PC-9 (cell line): ENCODE results near the gene LMOD2. TPM values are rescaled to one million over a fixed set of nuclear protein-coding genes. Genes with fewer than 3 reads are reported as not detected.

Experiments used
- BruUV-seq: library from RNA; stranded (reverse); fragments of 400-500 nt; replicated peaks from 2 replicates; lab custom pipeline; 2021; lab: Mats Ljungman, UMichigan
- CTCF ChIA-PET: fragments of 300-600 bp; sonication (Branson Sonifier 250); formaldehyde crosslinking; loops from one replicate; lab custom pipeline; 2022; ENCODE audit warnings: antibody characterized with exemption; lab: Charles Lee
- POLR2A ChIA-PET: fragments of 300-600 bp; sonication (Branson Sonifier 250); formaldehyde crosslinking; loops from one replicate; lab custom pipeline; 2022; ENCODE audit warnings: antibody characterized with exemption; ENCODE audit not compliant: unreplicated experiment; lab: Charles Lee
- DNase-seq, 2 experiments: peaks; one replicate each; pipeline versions ENCODE4 v3.0.0 to v3.0.0-alpha.2; 2015 to 2022; ENCODE audit warnings: mixed read lengths in 1 of 2
- H2AFZ ChIP-seq: fragments of 200-600 bp; sonication (generic); 2 replicates; pipeline ENCODE4 v1.8.1; 2017; ENCODE audit warnings: antibody characterized with exemption
- H3F3A ChIP-seq: fragments of 200-600 bp; sonication (generic); 2 replicates; pipeline ENCODE4 v1.8.1; 2017; ENCODE audit warnings: antibody characterized with exemption, mild to moderate bottlenecking, low read depth; ENCODE audit not compliant: insufficient read depth
- H3K27ac ChIP-seq: fragments of 200-600 bp; sonication (generic); 2 replicates; pipeline ENCODE4 v1.6.1; 2016; ENCODE audit warnings: mixed run types
- H3K27me3 ChIP-seq: fragments of 200-600 bp; sonication (generic); 2 replicates; pipeline ENCODE4 v1.6.1; 2016; ENCODE audit warnings: low read depth, mixed run types; ENCODE audit not compliant: insufficient read depth
- H3K36me3 ChIP-seq: fragments of 200-600 bp; sonication (generic); 2 replicates; pipeline ENCODE4 v1.6.1; 2016; ENCODE audit warnings: low read depth, mixed run types
- H3K4me1 ChIP-seq: fragments of 200-600 bp; sonication (generic); replicated peaks from 2 replicates; pipeline ENCODE4 v1.6.1; 2016; ENCODE audit warnings: mixed run types; ENCODE audit not compliant: insufficient read depth
- H3K4me2 ChIP-seq: fragments of 200-600 bp; sonication (generic); 2 replicates; pipeline ENCODE4 v1.6.1; 2017; ENCODE audit warnings: mixed run types
- H3K4me3 ChIP-seq: fragments of 200-600 bp; sonication (generic); 2 replicates; pipeline ENCODE4 v1.6.1; 2016; ENCODE audit warnings: mixed run types
- H3K79me2 ChIP-seq: fragments of 200-600 bp; sonication (generic); 2 replicates; pipeline ENCODE4 v1.6.1; 2017; ENCODE audit warnings: low read depth, mixed run types
- H3K9me2 ChIP-seq: fragments of 200-600 bp; sonication (generic); 2 replicates; pipeline ENCODE4 v1.8.1; 2017; ENCODE audit warnings: mild to moderate bottlenecking; ENCODE audit not compliant: insufficient read depth
- H3K9me3 ChIP-seq: fragments of 200-600 bp; sonication (generic); 2 replicates; pipeline ENCODE4 v1.8.1; 2016; ENCODE audit warnings: low read depth; ENCODE audit not compliant: insufficient read depth
- H4K20me1 ChIP-seq: fragments of 200-600 bp; sonication (generic); 2 replicates; pipeline ENCODE4 v1.8.1; 2017; ENCODE audit not compliant: insufficient read depth
- CTCF ChIP-seq: fragments of 200-600 bp; sonication (generic); conservative IDR thresholded peaks from 2 replicates; pipeline ENCODE4 v1.6.1; 2017; ENCODE audit warnings: mixed run types, antibody characterized with exemption, mild to moderate bottlenecking, moderate library complexity
- EZH2 ChIP-seq: fragments of 200-600 bp; sonication (generic); IDR thresholded peaks from 2 replicates; pipeline ENCODE4 v1.8.0; 2017; ENCODE audit warnings: antibody characterized with exemption, low read depth
- intact Hi-C: fragments of 100-400 bp; cut with micrococcal nuclease; formaldehyde crosslinking; loops from one replicate; pipeline ENCODE4 v1.10.0; 2022; ENCODE audit not compliant: unreplicated experiment
- total RNA-seq: library from RNA; stranded (reverse); gene quantifications from 2 replicates; pipeline ENCODE4 v1.2.3, GENCODE V29; 2021

LMOD2 gene
- total RNA-seq, 1 experiment from 2014 or later = not detected

- no peak for TF ChIP-seq EZH2
- TF ChIP-seq CTCF = no peak
- Histone ChIP-seq H3K79me2 (peaks cover 52% of the 10 kb centered on the region), H3K27me3 (no peaks in the 10 kb centered on the region), H3K4me3 (no peak overlapping the region), H3K9me2 (no peaks in the 10 kb centered on the region), H3K4me2 (no peak overlapping the region), H3K36me3 (peaks cover 26% of the 10 kb centered on the region; the same call in 1 of the 2 replicates), H4K20me1 (peaks cover 12% of the 10 kb centered on the region), H3K9me3 (no peaks in the 10 kb centered on the region), H3K27ac (no peak overlapping the region), H3K4me1 (peaks cover 17% of the 10 kb centered on the region), H2AFZ (no peak overlapping the region), H3F3A (peaks cover 12% of the 10 kb centered on the region; the same call in 1 of the 2 replicates)
- DNase-seq = no peak
- BruUV-seq = no TSS peak
- intact Hi-C loops = loop anchor here (5.0 kb wide), 1 partner anchor 37 kb away; the partner anchor contains the start of gene WASL
- ChIA-PET CTCF (no interaction called here), POLR2A (no interaction called here)
Measured at GRCh38 chr7:123710683-123711082, 55.0 kb downstream of the LMOD2 start.

- Histone ChIP-seq H3F3A (peaks cover 11% of the 10 kb centered on the region; the same call in 1 of the 2 replicates), H3K79me2 (peaks cover 61% of the 10 kb centered on the region), H3K4me2 (no peak overlapping the region), H3K9me2 (no peaks in the 10 kb centered on the region), H3K27ac (no peak overlapping the region; the same call in 1 of the 2 replicates), H3K36me3 (peaks cover 21% of the 10 kb centered on the region; the same call in 1 of the 2 replicates), H3K27me3 (no peaks in the 10 kb centered on the region), H3K4me1 (peaks cover 26% of the 10 kb centered on the region), H2AFZ (no peak overlapping the region), H3K9me3 (no peaks in the 10 kb centered on the region), H3K4me3 (no peak overlapping the region), H4K20me1 (peaks cover 14% of the 10 kb centered on the region)
- ChIA-PET CTCF (no interaction called here), POLR2A (no interaction called here)
- TF ChIP-seq CTCF (no peak), EZH2 (no peak)
- no peak for DNase-seq
- BruUV-seq = no TSS peak
- intact Hi-C loops = loop anchor here (5.0 kb wide), 1 partner anchor 35 kb away; the partner anchor contains the start of gene WASL
Measured at GRCh38 chr7:123711832-123712293, 56.2 kb downstream of the LMOD2 start.

- Histone ChIP-seq H3K4me3 (no peak overlapping the region), H3K27me3 (no peaks in the 10 kb centered on the region), H3F3A (peaks cover 8% of the 10 kb centered on the region; the same call in 1 of the 2 replicates), H2AFZ (no peak overlapping the region), H3K9me3 (no peaks in the 10 kb centered on the region), H4K20me1 (peaks cover 14% of the 10 kb centered on the region), H3K4me1 (peaks cover 26% of the 10 kb centered on the region), H3K27ac (peak overlapping the region; percentile 29; the same call in 1 of the 2 replicates), H3K4me2 (no peak overlapping the region), H3K79me2 (peaks cover 69% of the 10 kb centered on the region), H3K36me3 (peaks cover 15% of the 10 kb centered on the region; the same call in 1 of the 2 replicates), H3K9me2 (no peaks in the 10 kb centered on the region)
- intact Hi-C loops = loop anchor here (5.0 kb wide), 1 partner anchor 35 kb away; the partner anchor contains the start of gene WASL
- CTCF ChIA-PET = no interaction called here
- no TSS peak for BruUV-seq
- peak in 1 of 2 experiments; percentile 52 for DNase-seq
- POLR2A ChIA-PET = interaction anchor here (0.6 to 0.7 kb wide), 3 partner anchors 8 to 40 kb away, joined by 4 to 10 read pairs (median 4); no protein-coding TSS in a partner anchor
- TF ChIP-seq EZH2 (no peak), CTCF (no peak)
Measured at GRCh38 chr7:123712619-123713018, 57.0 kb downstream of the LMOD2 start.

Other genes with a start within 250 kb of the LMOD2 start
- gene IQUB, start 121.3 kb upstream of the LMOD2 start, total RNA-seq = 0.33 and 0.98 TPM in 2 replicates
- gene NDUFA5, start 98.0 kb upstream of the LMOD2 start, total RNA-seq = 57.0 and 75.9 TPM in 2 replicates
- gene ASB15, start 54.0 kb upstream of the LMOD2 start, total RNA-seq = not detected in 2 replicates
- 31.4 and 40.3 TPM in 2 replicates for gene WASL, start 93.1 kb downstream of the LMOD2 start, total RNA-seq
- not detected in 2 replicates for gene HYAL4, start 189.3 kb downstream of the LMOD2 start, total RNA-seq